ENCODE results near the gene ROR2.

The ROR2 gene

DNA sequence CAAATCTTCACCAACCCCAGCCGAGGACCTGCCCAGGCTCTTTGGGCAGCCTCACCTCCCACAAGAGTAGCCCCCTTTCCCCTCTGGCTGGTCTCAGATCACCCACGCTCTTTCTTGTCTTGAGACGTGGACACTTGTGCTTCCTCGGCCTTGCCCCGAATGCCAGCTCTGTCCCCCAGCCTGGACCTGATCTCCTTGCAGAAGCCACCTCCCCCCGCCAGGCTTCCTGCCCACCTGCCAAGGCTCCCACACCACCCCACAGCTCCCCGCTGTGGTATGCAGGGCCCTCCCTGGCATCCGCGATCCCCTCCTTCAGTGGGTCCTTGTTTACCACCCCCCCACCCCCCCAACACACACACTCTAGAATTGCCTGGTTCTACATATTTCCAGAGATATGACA lies 133.7 kb downstream of the ROR2 start:
- CTCF ChIA-PET = interaction anchor here (0.6 kb wide), 1 partner anchor 457 kb away, joined by 3 read pairs; no protein-coding TSS in a partner anchor
- no peak for DNase-seq (ENCODE audit: extremely low spot score)
- TF ChIP-seq CTBP1 (IDR thresholded peaks at IDR 0.05; ENCODE audit: borderline replicate concordance) (no peak), FOXM1 (IDR thresholded peaks at IDR 0.05; ENCODE audit: borderline replicate concordance) (no peak), TARDBP (IDR thresholded peaks at IDR 0.05) (no peak), BHLHE40 (IDR thresholded peaks at IDR 0.05; ENCODE audit: borderline replicate concordance) (no peak), SP1 (IDR thresholded peaks at IDR 0.05) (no peak), HDGF (IDR thresholded peaks at IDR 0.05; ENCODE audit: borderline replicate concordance) (no peak), SUZ12 (IDR thresholded peaks at IDR 0.05) (no peak), FOXA1 (IDR thresholded peaks at IDR 0.05) (no peak), ZNF384 (IDR thresholded peaks at IDR 0.05) (no peak), PKNOX1 (IDR thresholded peaks at IDR 0.05) (no peak), FOXK2 (IDR thresholded peaks at IDR 0.05) (no peak), L3MBTL2 (conservative IDR thresholded peaks at IDR 0.05) (no peak)
- POLR2A ChIA-PET = no interaction called here

GRCh38 chr9:91815896-91816295 lies 134.1 kb downstream of the ROR2 start:
- ChIA-PET CTCF (interaction anchor here (0.6 kb wide), 1 partner anchor 457 kb away, joined by 3 read pairs; no protein-coding TSS in a partner anchor), POLR2A (no interaction called here)
- TF ChIP-seq FOXK2 (IDR thresholded peaks at IDR 0.05) (no peak), SP1 (IDR thresholded peaks at IDR 0.05) (no peak), FOXA1 (IDR thresholded peaks at IDR 0.05) (no peak), ZNF384 (IDR thresholded peaks at IDR 0.05) (no peak), BHLHE40 (IDR thresholded peaks at IDR 0.05; ENCODE audit: borderline replicate concordance) (no peak), FOXM1 (IDR thresholded peaks at IDR 0.05; ENCODE audit: borderline replicate concordance) (no peak), ARNT (IDR thresholded peaks at IDR 0.05) (no peak), PKNOX1 (IDR thresholded peaks at IDR 0.05) (no peak), CTBP1 (IDR thresholded peaks at IDR 0.05; ENCODE audit: borderline replicate concordance) (no peak), LEF1 (IDR thresholded peaks at IDR 0.05; ENCODE audit: borderline replicate concordance) (no peak), NFRKB (IDR thresholded peaks at IDR 0.05) (no peak), L3MBTL2 (conservative IDR thresholded peaks at IDR 0.05) (no peak), ELF4 (IDR thresholded peaks at IDR 0.05) (no peak), TARDBP (IDR thresholded peaks at IDR 0.05) (no peak), HDGF (IDR thresholded peaks at IDR 0.05; ENCODE audit: borderline replicate concordance) (no peak)
- no peak for DNase-seq (ENCODE audit: extremely low spot score)

DNA sequence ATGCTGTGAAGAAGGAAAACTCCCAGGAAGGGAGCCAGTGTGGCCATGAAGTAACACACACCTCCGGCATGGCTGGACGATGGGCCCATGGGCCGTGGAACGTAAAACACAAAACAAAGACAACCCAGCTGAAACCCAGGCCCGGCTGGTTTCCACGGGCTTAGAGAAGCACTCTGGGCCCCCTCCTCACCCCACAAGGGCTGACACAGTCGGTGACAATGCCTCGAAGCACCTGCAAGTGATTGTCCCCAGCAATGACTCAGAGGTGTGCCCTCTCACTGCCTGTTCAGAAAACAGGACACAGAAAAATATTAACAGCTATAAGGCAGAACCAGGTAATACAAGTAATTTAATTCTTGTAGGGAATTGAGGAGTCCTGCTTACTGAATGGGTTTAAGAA lies 135.3 kb downstream of the ROR2 start:
- no peak for DNase-seq (ENCODE audit: extremely low spot score)
- CTCF ChIA-PET = no interaction called here
- TF ChIP-seq TARDBP (IDR thresholded peaks at IDR 0.05) = no peak
- no peak for TF ChIP-seq FOXK2 (IDR thresholded peaks at IDR 0.05)
- no peak for TF ChIP-seq ZNF384 (IDR thresholded peaks at IDR 0.05)
- TF ChIP-seq SUZ12 (IDR thresholded peaks at IDR 0.05) = no peak
- no peak for TF ChIP-seq BHLHE40 (IDR thresholded peaks at IDR 0.05; ENCODE audit: borderline replicate concordance)
- POLR2A ChIA-PET = no interaction called here

DNA sequence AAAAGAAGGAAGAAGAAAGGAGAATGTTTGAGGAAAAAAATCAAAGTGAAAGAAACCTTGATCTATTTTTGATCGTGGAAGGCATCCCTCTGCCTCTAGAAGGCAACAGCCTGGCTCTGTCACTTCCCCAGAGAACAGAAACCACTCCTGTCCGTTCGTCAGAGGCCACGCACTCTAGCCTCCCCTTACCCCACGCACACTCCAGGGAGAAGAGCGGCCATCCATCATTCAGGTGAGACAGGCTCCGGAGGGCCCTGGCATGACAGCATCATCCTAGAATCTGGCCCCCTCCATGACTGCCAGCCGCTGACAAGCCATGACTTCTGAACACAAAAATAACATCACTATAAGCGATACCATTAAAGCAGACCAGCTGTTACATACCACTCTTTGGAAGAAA lies 135.8 kb downstream of the ROR2 start:
- ChIA-PET POLR2A (no interaction called here), CTCF (no interaction called here)
- no peak for DNase-seq (ENCODE audit: extremely low spot score)
- TF ChIP-seq ELF4 (IDR thresholded peaks at IDR 0.05) (no peak), L3MBTL2 (conservative IDR thresholded peaks at IDR 0.05) (no peak), ARNT (IDR thresholded peaks at IDR 0.05) (no peak), CTBP1 (IDR thresholded peaks at IDR 0.05; ENCODE audit: borderline replicate concordance) (no peak), LEF1 (IDR thresholded peaks at IDR 0.05; ENCODE audit: borderline replicate concordance) (no peak), PKNOX1 (IDR thresholded peaks at IDR 0.05) (no peak), TARDBP (IDR thresholded peaks at IDR 0.05) (no peak), NFRKB (IDR thresholded peaks at IDR 0.05) (no peak), HDGF (IDR thresholded peaks at IDR 0.05; ENCODE audit: borderline replicate concordance) (no peak), ZNF384 (IDR thresholded peaks at IDR 0.05) (no peak), SUZ12 (IDR thresholded peaks at IDR 0.05) (no peak), FOXM1 (IDR thresholded peaks at IDR 0.05; ENCODE audit: borderline replicate concordance) (no peak), SP1 (IDR thresholded peaks at IDR 0.05) (no peak), BHLHE40 (IDR thresholded peaks at IDR 0.05; ENCODE audit: borderline replicate concordance) (no peak), FOXA1 (IDR thresholded peaks at IDR 0.05) (no peak), FOXK2 (IDR thresholded peaks at IDR 0.05) (no peak)

- no peak for DNase-seq (ENCODE audit: extremely low spot score)
- CTCF ChIA-PET = no interaction called here
- TF ChIP-seq SP1 (IDR thresholded peaks at IDR 0.05) (no peak), FOXA1 (IDR thresholded peaks at IDR 0.05) (no peak), HDGF (IDR thresholded peaks at IDR 0.05; ENCODE audit: borderline replicate concordance) (no peak), CTBP1 (IDR thresholded peaks at IDR 0.05; ENCODE audit: borderline replicate concordance) (no peak), NFRKB (IDR thresholded peaks at IDR 0.05) (no peak), FOXK2 (IDR thresholded peaks at IDR 0.05) (no peak), SUZ12 (IDR thresholded peaks at IDR 0.05) (no peak), TARDBP (IDR thresholded peaks at IDR 0.05) (no peak), ELF4 (IDR thresholded peaks at IDR 0.05) (no peak), PKNOX1 (IDR thresholded peaks at IDR 0.05) (no peak), ARNT (IDR thresholded peaks at IDR 0.05) (no peak), FOXM1 (IDR thresholded peaks at IDR 0.05; ENCODE audit: borderline replicate concordance) (no peak), LEF1 (IDR thresholded peaks at IDR 0.05; ENCODE audit: borderline replicate concordance) (no peak)
- POLR2A ChIA-PET = no interaction called here
These were observed 136.7 kb downstream of the ROR2 start for GRCh38 chr9:91813176-91813795.

Measured in HEK293T (cell line).